A549 (cell line): ENCODE measurements around the gene PCSK6. TPM values are rescaled to one million over a fixed set of nuclear protein-coding genes. Genes with fewer than 3 reads are reported as not detected.
A peak's percentile ranks its signal among the peaks of the same experiment; 100 is the strongest.

ENCODE experiments used
- ATAC-seq, 2 experiments: fragments of 200-7000 bp in 1 of 2; fragments of >200 bp in 1 of 2; cut with Nextera tagmentation in 1 of 2; cut with Tn5 transposase in 1 of 2; 3 replicates each; pipeline versions ENCODE4 v1.8.0 to v1.9.1; 2018 to 2020; ENCODE audit warnings: mild to moderate bottlenecking in 1 of 2, moderate library complexity in 1 of 2
- CTCF ChIA-PET: fragments of 300-600 bp; sonication (Branson Sonifier 250); formaldehyde crosslinking; extraction: SDS; loops from one replicate; lab custom pipeline; 2021; ENCODE audit warnings: antibody characterized with exemption, inconsistent platforms; lab: Yijun Ruan, JAX
- POLR2A ChIA-PET: fragments of 350-600 bp; formaldehyde crosslinking; extraction: SDS; loops from one replicate; lab custom pipeline; 2021; ENCODE audit warnings: antibody characterized with exemption, inconsistent platforms; lab: Yijun Ruan, JAX
- DNase-seq, 2 experiments: peaks; one replicate each; pipeline versions ENCODE4 v3.0.0 to v3.0.0-alpha.2; 2011 to 2016; ENCODE audit warnings: low read depth in 1 of 2, low spot score in 1 of 2
- FAIRE-seq: peaks from 2 replicates; lab custom pipeline; 2011; peaks lifted over from hg19 to GRCh38; lab: Jason Lieb, UNC
- H3K27ac ChIP-seq, 2 experiments: fragments of >200 bp; sonication (Bioruptor Twin); formaldehyde crosslinking; 3 replicates each; pipeline ENCODE4 v1.5.1; 2016 to 2017
- H3K4me1 ChIP-seq: fragments of >200 bp; sonication (Bioruptor Twin); formaldehyde crosslinking; 3 replicates; pipeline ENCODE4 v1.6.1; 2016
- H3K4me2 ChIP-seq: fragments of >200 bp; sonication (Bioruptor Twin); formaldehyde crosslinking; 3 replicates; pipeline ENCODE4 v1.6.1; 2016
- H3K4me3 ChIP-seq: fragments of >200 bp; sonication (Bioruptor Twin); formaldehyde crosslinking; 3 replicates; pipeline ENCODE4 v1.5.1; 2016
- H3K9me3 ChIP-seq: fragments of >200 bp; sonication (Bioruptor Twin); formaldehyde crosslinking; 3 replicates; pipeline ENCODE4 v1.6.1; 2016
- ATOH8 ChIP-seq: fragments of 250-450 bp; sonication (Bioruptor Pico); IDR thresholded peaks from 2 replicates; pipeline ENCODE4 v1.5.0; 2020; ENCODE audit warnings: low read depth, mild to moderate bottlenecking, moderate library complexity
- BCL3 ChIP-seq: fragments of >200 bp; sonication (Bioruptor Twin); formaldehyde crosslinking; IDR thresholded peaks from 3 replicates; pipeline ENCODE4 v1.6.1; 2016
- BHLHE40 ChIP-seq: IDR thresholded peaks from 2 replicates; pipeline ENCODE4 v1.6.1; 2012; ENCODE audit warnings: low read depth, low read length, inconsistent platforms
- CBX8 ChIP-seq: fragments of 200-600 bp; sonication (generic); IDR thresholded peaks from 2 replicates; pipeline ENCODE4 v1.6.1; 2016
- CHD4 ChIP-seq: fragments of 200-600 bp; sonication (generic); IDR thresholded peaks from 2 replicates; pipeline ENCODE4 v1.6.1; 2016; ENCODE audit warnings: antibody characterized with exemption, mild to moderate bottlenecking, borderline replicate concordance
- E2F6 ChIP-seq: IDR thresholded peaks from 2 replicates; pipeline ENCODE4 v1.6.1; 2012; ENCODE audit warnings: low read depth, borderline replicate concordance
- EHF ChIP-seq: fragments of 250-450 bp; sonication (Bioruptor Pico); IDR thresholded peaks from 2 replicates; pipeline ENCODE4 v1.5.0; 2020; ENCODE audit warnings: mild to moderate bottlenecking
- EP300 ChIP-seq, 2 experiments: fragments of >200 bp; sonication (Bioruptor Twin); formaldehyde crosslinking; IDR thresholded peaks; 2 replicates in 1 of 2; 3 replicates in 1 of 2; pipeline ENCODE4 v1.6.1; 2016 to 2017
- GATA3 ChIP-seq: IDR thresholded peaks from 2 replicates; pipeline ENCODE4 v1.6.1; 2012; ENCODE audit warnings: borderline replicate concordance
- HOXA7 ChIP-seq: fragments of 250-450 bp; sonication (Bioruptor Pico); IDR thresholded peaks from 2 replicates; pipeline ENCODE4 v1.5.0; 2020; ENCODE audit warnings: mild to moderate bottlenecking, moderate library complexity
- HOXB5 ChIP-seq: fragments of 250-450 bp; sonication (Bioruptor Pico); IDR thresholded peaks from 2 replicates; pipeline ENCODE4 v1.5.0; 2020; ENCODE audit warnings: mild to moderate bottlenecking, moderate library complexity
- JUNB ChIP-seq: fragments of >200 bp; sonication (Bioruptor Twin); formaldehyde crosslinking; IDR thresholded peaks from 2 replicates; pipeline ENCODE4 v1.6.1; 2016
- MAFK ChIP-seq: fragments of 450-650 bp; IDR thresholded peaks from 2 replicates; pipeline ENCODE4 v1.6.1; 2014; ENCODE audit not compliant: partially characterized antibody
- MAZ ChIP-seq: fragments of 150-350 bp; IDR thresholded peaks from 2 replicates; pipeline ENCODE4 v1.6.1; 2014; ENCODE audit warnings: antibody characterized with exemption, low read depth, low read length, borderline replicate concordance
- NR3C1 ChIP-seq: fragments of >200 bp; sonication (Bioruptor Twin); formaldehyde crosslinking; IDR thresholded peaks from 3 replicates; pipeline ENCODE4 v1.6.1; 2017
- PHF8 ChIP-seq: fragments of 200-600 bp; sonication (generic); IDR thresholded peaks from 2 replicates; pipeline ENCODE4 v1.6.1; 2016; ENCODE audit warnings: low read depth, mild to moderate bottlenecking, antibody characterized with exemption, moderate library complexity, borderline replicate concordance
- POLR2AphosphoS2 ChIP-seq: conservative IDR thresholded peaks from 2 replicates; pipeline ENCODE4 v1.6.1; 2012; ENCODE audit warnings: low read length, improper control_type of control experiment, inconsistent platforms
- RCOR1 ChIP-seq: fragments of 150-350 bp; IDR thresholded peaks from 2 replicates; pipeline ENCODE4 v1.6.1; 2014; ENCODE audit warnings: antibody characterized with exemption, low read length, low read depth
- REST ChIP-seq: fragments of 200-600 bp; sonication (generic); IDR thresholded peaks from 2 replicates; pipeline ENCODE4 v1.6.1; 2016; ENCODE audit warnings: antibody characterized with exemption, mild to moderate bottlenecking, moderate library complexity
- RNF2 ChIP-seq: fragments of 200-600 bp; sonication (generic); IDR thresholded peaks from 2 replicates; pipeline ENCODE4 v1.6.1; 2016; ENCODE audit warnings: low read depth, mild to moderate bottlenecking, antibody characterized with exemption, moderate library complexity, borderline replicate concordance
- SMC3 ChIP-seq: fragments of >200 bp; sonication (Bioruptor Twin); formaldehyde crosslinking; IDR thresholded peaks from 3 replicates; pipeline ENCODE4 v1.6.1; 2018; ENCODE audit warnings: inconsistent platforms
- TP53 ChIP-seq: fragments of 250-450 bp; sonication (Bioruptor Pico); IDR thresholded peaks from 2 replicates; pipeline ENCODE4 v1.5.0; 2021; ENCODE audit warnings: mild to moderate bottlenecking, moderate library complexity
- ZC3H11A ChIP-seq: fragments of 450-650 bp; IDR thresholded peaks from 2 replicates; pipeline ENCODE4 v1.6.1; 2014; ENCODE audit warnings: antibody characterized with exemption, mild to moderate bottlenecking
- ZFP36 ChIP-seq: fragments of 450-650 bp; IDR thresholded peaks from 2 replicates; pipeline ENCODE4 v1.6.1; 2014; ENCODE audit warnings: borderline replicate concordance; ENCODE audit not compliant: partially characterized antibody
- ZNF302 ChIP-seq: fragments of 250-450 bp; sonication (Bioruptor Pico); IDR thresholded peaks from 2 replicates; pipeline ENCODE4 v1.9.0; 2021; ENCODE audit warnings: inconsistent platforms, mild to moderate bottlenecking, moderate library complexity
- ZSCAN20 ChIP-seq: fragments of 250-450 bp; sonication (Bioruptor Pico); IDR thresholded peaks from 2 replicates; pipeline ENCODE4 v1.8.0; 2022; ENCODE audit warnings: mild to moderate bottlenecking, moderate library complexity
- WGBS: methylation state at CpG from one replicate; pipeline ENCODE4 v1.1.6; 2017; ENCODE audit errors: missing lambda C conversion rate; 5-methylcytosine and 5-hydroxymethylcytosine counted together
- polyA plus RNA-seq, 4 experiments: library from polyadenylated mRNA; depleted of rRNA in 3 of 4; stranded (reverse); fragments of >200 nt; fragmentation: RNase III in 1 of 4; extraction: RNeasy Plus Mini Kit Qiagen cat#74134 plus additional on column Dnase treatment in 1 of 4; gene quantifications; 2 replicates in 3 of 4; 3 replicates in 1 of 4; pipeline ENCODE4 v1.2.3, GENCODE V29; 2011 to 2017

Gene PCSK6
- polyA plus RNA-seq, 2 of the 4 experiments (the other 2 are of a cell fraction) = 10.0 to 15.2 TPM

GRCh38 chr15:101438482-101439284 is 50.8 kb downstream of the PCSK6 start:
- peak overlapping the region; percentile 71 for H3K4me2 ChIP-seq
- peaks cover 48% of the 10 kb centered on the region for H3K4me1 ChIP-seq
- CTCF ChIA-PET = interaction anchor here (1.0 to 2.6 kb wide), 7 partner anchors 12 to 202 kb away, joined by 3 to 14 read pairs (median 4); no protein-coding TSS in a partner anchor
- ATAC-seq = peak in 1 of 2 experiments; percentile 27; a peak in 3 of 6 replicates
- H3K4me3 ChIP-seq = no peak overlapping the region
- FAIRE-seq = no peak
- no peak for TF ChIP-seq MAZ
- POLR2A ChIA-PET = no interaction called here
- no peak for DNase-seq
- H3K9me3 ChIP-seq = no peaks in the 10 kb centered on the region
- 90% methylated on average over 21 of the region's 21 CpGs for WGBS
- H3K27ac ChIP-seq = peak overlapping the region; percentile 58 to 79

- Histone ChIP-seq H3K27ac (peak overlapping the region; percentile 54 to 58; a peak in 4 of 6 replicates), H3K4me3 (no peak overlapping the region), H3K4me2 (peak overlapping the region; percentile 45), H3K4me1 (peaks cover 48% of the 10 kb centered on the region), H3K9me3 (no peaks in the 10 kb centered on the region)
- WGBS = 87% methylated on average over 19 of the region's 19 CpGs
- TF ChIP-seq ZNF302 (CRISPR knock-in tag) = no peak
- TF ChIP-seq E2F6 = no peak
- no peak for TF ChIP-seq REST
- no peak for TF ChIP-seq BHLHE40
- no peak for TF ChIP-seq CBX8
- TF ChIP-seq EHF (CRISPR knock-in tag) = no peak
- TF ChIP-seq SMC3 = no peak
- no peak for TF ChIP-seq JUNB
- TF ChIP-seq BCL3 = no peak
- TF ChIP-seq EP300 (IDR thresholded peaks at IDR 0.05) = no peak
- TF ChIP-seq NR3C1 = no peak
- ATAC-seq = no peak
- CTCF ChIA-PET = interaction anchor here (0.7 to 2.6 kb wide), 4 partner anchors 64 to 203 kb away, joined by 3 to 14 read pairs (median 6); no protein-coding TSS in a partner anchor
- no peak for FAIRE-seq
- DNase-seq = no peak
- POLR2A ChIA-PET = no interaction called here
Measured at GRCh38 chr15:101437618-101438481, 51.7 kb downstream of the PCSK6 start.

GRCh38 chr15:101437209-101437608 is 52.3 kb downstream of the PCSK6 start:
- 63% methylated on average over 12 of the region's 12 CpGs for WGBS
- ChIA-PET POLR2A (no interaction called here), CTCF (interaction anchor here (0.7 to 2.6 kb wide), 4 partner anchors 65 to 204 kb away, joined by 3 to 14 read pairs (median 6); no protein-coding TSS in a partner anchor)
- H3K4me2 ChIP-seq = peak overlapping the region; percentile 45
- H3K9me3 ChIP-seq = no peaks in the 10 kb centered on the region
- DNase-seq = peak; percentile 29 to 66
- no peak for TF ChIP-seq ZSCAN20 (CRISPR knock-in tag)
- TF ChIP-seq MAFK = no peak
- no peak for TF ChIP-seq HOXA7 (CRISPR knock-in tag)
- TF ChIP-seq RCOR1 = no peak
- TF ChIP-seq RNF2 = no peak
- TF ChIP-seq SMC3 = no peak
- no peak for TF ChIP-seq HOXB5
- no peak for TF ChIP-seq ZC3H11A
- no peak for TF ChIP-seq POLR2AphosphoS2
- no peak for TF ChIP-seq TP53 (CRISPR knock-in tag)
- no peak for TF ChIP-seq GATA3
- no peak for TF ChIP-seq ATOH8
- TF ChIP-seq JUNB = no peak
- TF ChIP-seq PHF8 = no peak
- no peak for TF ChIP-seq CHD4
- TF ChIP-seq ZFP36 = no peak
- TF ChIP-seq CBX8 = no peak
- no peak overlapping the region for H3K4me3 ChIP-seq
- H3K27ac ChIP-seq = peak overlapping the region; percentile 54 to 58; a peak in 4 of 6 replicates
- FAIRE-seq = no peak
- H3K4me1 ChIP-seq = peaks cover 48% of the 10 kb centered on the region
- ATAC-seq = peak in 1 of 2 experiments; percentile 54; a peak in 3 of 6 replicates
